Esophagus muscularis mucosa (tissue), 3 donors: Measurements from ENCODE around the gene HLA-DMA.

ENCODE experiments used
- CTCF ChIP-seq, 3 experiments: fragments of 200-600 bp in 2 of 3; fragments of 450-650 bp in 1 of 3; sonication (generic) in 2 of 3; IDR thresholded peaks; one replicate each; pipeline ENCODE4 v1.5.1; 2017 to 2019; ENCODE audit warnings: antibody characterized with exemption in 3 of 3, mild to moderate bottlenecking in 2 of 3, moderate library complexity in 1 of 3
- POLR2AphosphoS5 ChIP-seq, 2 donors: sonication (generic); formaldehyde crosslinking; IDR thresholded peaks; one replicate each; pipeline ENCODE4 v1.6.1; 2017; ENCODE audit warnings: antibody characterized with exemption in 2 of 2

GRCh38 chr6:33000055-33000454 is 47.2 kb upstream of the HLA-DMA start:
- TF ChIP-seq CTCF (IDR thresholded peaks at IDR 0.05) (no peak), POLR2AphosphoS5 (IDR thresholded peaks at IDR 0.05) (no peak)
